ENCODE data around the gene SLC2A5.
A peak's percentile ranks its signal among the peaks of the same experiment; 100 is the strongest.

- TF ChIP-seq CTCF (conservative IDR thresholded peaks at IDR 0.05) (peak; percentile 15; the same call in 1 of the 2 replicates), EZH2 (IDR thresholded peaks at IDR 0.05; ENCODE audit: low read depth) (no peak)
These were observed 64.1 kb downstream of the SLC2A5 start for GRCh38 chr1:9005395-9005708.

All from PC-9 (cell line).